Endothelial cell of umbilical vein (primary cell): ENCODE results near the gene ARMC7. TPM values are rescaled to one million over a fixed set of nuclear protein-coding genes. Genes with fewer than 3 reads are reported as not detected.

Experiments
- BruUV-seq: library from RNA; stranded (reverse); fragments of 400-500 nt; replicated peaks from 2 replicates; lab custom pipeline; 2021; lab: Mats Ljungman, UMichigan
- CTCF ChIA-PET: fragments of 300-600, 350-600 bp; sonication (Branson Sonifier 250); formaldehyde crosslinking; loops from one replicate; lab custom pipeline; 2021; ENCODE audit warnings: antibody characterized with exemption, inconsistent platforms; lab: Charles Lee
- POLR2A ChIA-PET: fragments of 300-600, 350-600 bp; sonication (Branson Sonifier 250); formaldehyde crosslinking; loops from one replicate; lab custom pipeline; 2021; ENCODE audit warnings: antibody characterized with exemption, inconsistent platforms; lab: Charles Lee
- DNase-seq: peaks from one replicate; pipeline ENCODE4 v3.0.0-alpha.2; 2011; ENCODE audit warnings: low read depth, low spot score
- FAIRE-seq: peaks from 2 replicates; lab custom pipeline; 2011; peaks lifted over from hg19 to GRCh38; lab: Jason Lieb, UNC
- H2AFZ ChIP-seq: 2 replicates; pipeline ENCODE4 v1.6.0; 2012; ENCODE audit warnings: low read depth, low read length, control low read depth, inconsistent platforms
- H3K27ac ChIP-seq: 2 replicates; pipeline ENCODE4 v1.5.1; 2011; ENCODE audit warnings: low read depth, mild to moderate bottlenecking, control low read depth, low read length, moderate library complexity; ENCODE audit not compliant: insufficient read depth
- H3K27me3 ChIP-seq, 2 experiments: 2 replicates each; pipeline versions ENCODE4 v1.6.0 to v1.6.1; 2011; ENCODE audit warnings: low read length in 2 of 2, mixed read lengths in 1 of 2; ENCODE audit not compliant: control insufficient read depth in 2 of 2, insufficient read depth in 2 of 2
- H3K36me3 ChIP-seq, 2 experiments: 2 replicates in 1 of 2; 3 replicates in 1 of 2; pipeline ENCODE4 v1.5.1; 2011; ENCODE audit warnings: low read length in 2 of 2, mild to moderate bottlenecking in 1 of 2, moderate library complexity in 1 of 2; ENCODE audit not compliant: control insufficient read depth in 2 of 2, insufficient read depth in 2 of 2; ENCODE audit errors: extremely low read depth in 1 of 2
- H3K4me1 ChIP-seq: 3 replicates; pipeline ENCODE4 v1.5.1; 2011; ENCODE audit warnings: mild to moderate bottlenecking, low read length; ENCODE audit not compliant: control insufficient read depth, insufficient read depth; ENCODE audit errors: extremely low read depth
- H3K4me2 ChIP-seq: 2 replicates; pipeline ENCODE4 v1.6.1; 2011; ENCODE audit warnings: low read length, control low read depth, mixed read lengths; ENCODE audit not compliant: insufficient read depth
- H3K4me3 ChIP-seq, 3 experiments: fragments of 200-600 bp in 1 of 3; sonication (generic), shearing (Covaris generic) in 1 of 3; replicated peaks in 1 of 3; 2 replicates each; pipeline ENCODE4 v1.5.1; 2011 to 2016; ENCODE audit warnings: control low read depth in 3 of 3, low read length in 3 of 3, mild to moderate bottlenecking in 2 of 3, inconsistent platforms in 1 of 3, low read depth in 1 of 3, moderate library complexity in 1 of 3; ENCODE audit not compliant: insufficient read depth in 1 of 3
- H3K79me2 ChIP-seq: 2 replicates; pipeline ENCODE4 v1.6.0; 2012; ENCODE audit warnings: low read length, inconsistent platforms; ENCODE audit not compliant: control insufficient read depth, insufficient read depth
- H3K9ac ChIP-seq: replicated peaks from 2 replicates; pipeline ENCODE3; 2011; ENCODE audit warnings: low read length, control low read depth; ENCODE audit not compliant: insufficient read depth; ENCODE audit errors: extremely low read depth
- H3K9me1 ChIP-seq: replicated peaks from 3 replicates; pipeline ENCODE4 v1.6.0; 2011; ENCODE audit warnings: mild to moderate bottlenecking, low read length; ENCODE audit not compliant: control insufficient read depth, insufficient read depth; ENCODE audit errors: extremely low read depth
- H3K9me3 ChIP-seq: replicated peaks from 2 replicates; pipeline ENCODE4 v1.5.1; 2012; ENCODE audit warnings: low read length, inconsistent platforms; ENCODE audit not compliant: control insufficient read depth, insufficient read depth
- H4K20me1 ChIP-seq: replicated peaks from 2 replicates; pipeline ENCODE3; 2011; ENCODE audit warnings: mild to moderate bottlenecking, low read length; ENCODE audit not compliant: control insufficient read depth, insufficient read depth; ENCODE audit errors: extremely low read depth
- CTCF ChIP-seq, 2 donors: IDR thresholded peaks; 1 replicate in 1 of 2; 2 replicates in 1 of 2; pipeline ENCODE4 v1.5.1; 2011; ENCODE audit warnings: low read length in 2 of 2, mild to moderate bottlenecking in 2 of 2, moderate library complexity in 2 of 2, control low read depth in 1 of 2, inconsistent platforms in 1 of 2, low read depth in 1 of 2; ENCODE audit not compliant: insufficient read depth in 1 of 2; ENCODE audit errors: extremely low read depth in 1 of 2
- EZH2 ChIP-seq: IDR thresholded peaks from 2 replicates; pipeline ENCODE4 v1.6.1; 2012; ENCODE audit warnings: borderline replicate concordance, low read depth, mild to moderate bottlenecking, moderate library complexity, low read length, inconsistent platforms; ENCODE audit not compliant: severe bottlenecking
- FOS ChIP-seq: IDR thresholded peaks from 2 replicates; pipeline ENCODE4 v1.6.1; 2011; ENCODE audit warnings: mild to moderate bottlenecking, low read length, moderate library complexity, borderline replicate concordance; ENCODE audit not compliant: insufficient read depth
- GATA2 ChIP-seq: IDR thresholded peaks from 2 replicates; pipeline ENCODE4 v1.7.0; 2011; ENCODE audit warnings: low read depth, mild to moderate bottlenecking, moderate library complexity, mixed read lengths, low read length; ENCODE audit not compliant: insufficient read length, insufficient read depth
- JUN ChIP-seq: IDR thresholded peaks from 2 replicates; pipeline ENCODE4 v1.6.1; 2011; ENCODE audit warnings: borderline replicate concordance, low read depth; ENCODE audit not compliant: insufficient read length, insufficient read depth
- MAX ChIP-seq: IDR thresholded peaks from 2 replicates; pipeline ENCODE4 v1.6.1; 2011; ENCODE audit not compliant: insufficient read depth, insufficient read length
- MYC ChIP-seq: IDR thresholded peaks from one replicate; pipeline ENCODE4 v1.6.1; 2011; ENCODE audit warnings: mild to moderate bottlenecking, low read depth, low read length
- POLR2A ChIP-seq: IDR thresholded peaks from 2 replicates; pipeline ENCODE4 v1.6.1; 2012; ENCODE audit warnings: low read depth, mild to moderate bottlenecking, control low read depth, low read length
- POLR2AphosphoS5 ChIP-seq: IDR thresholded peaks from 2 replicates; pipeline ENCODE4 v1.6.1; 2012; ENCODE audit warnings: low read depth, mild to moderate bottlenecking, control low read depth, low read length, moderate library complexity; ENCODE audit not compliant: insufficient read depth
- dilution Hi-C: fragments of 300-500 bp; cut with MboI; formaldehyde crosslinking; loops from one replicate; pipeline ENCODE4 v1.15.0; 2019; ENCODE audit warnings: low sequenced_read_pairs; ENCODE audit not compliant: extremely low pct_ligation_motif_present
- intact Hi-C: fragments of 100-400 bp; cut with micrococcal nuclease; formaldehyde crosslinking; loops from one replicate; pipeline ENCODE4 v1.10.0; 2022
- polyA plus RNA-seq, 4 experiments: library from polyadenylated mRNA; depleted of rRNA in 3 of 4; stranded (reverse) in 3 of 4; unstranded in 1 of 4; fragments of >200 nt; gene quantifications; 2 replicates each; pipeline versions ENCODE4 v1.2.1 to v1.2.3, GENCODE V29; 2011 to 2012; ENCODE audit warnings: missing spikeins in 1 of 4
- total RNA-seq: library from RNA; stranded (reverse); gene quantifications from 2 replicates; pipeline ENCODE4 v1.2.3, GENCODE V29; 2021

Gene ARMC7
- total and polyA plus RNA-seq, 2 donors (not counting 3 experiments of a cell fraction or from before 2014, with no cell fraction given), result 11.8 to 15.7 TPM

DNA sequence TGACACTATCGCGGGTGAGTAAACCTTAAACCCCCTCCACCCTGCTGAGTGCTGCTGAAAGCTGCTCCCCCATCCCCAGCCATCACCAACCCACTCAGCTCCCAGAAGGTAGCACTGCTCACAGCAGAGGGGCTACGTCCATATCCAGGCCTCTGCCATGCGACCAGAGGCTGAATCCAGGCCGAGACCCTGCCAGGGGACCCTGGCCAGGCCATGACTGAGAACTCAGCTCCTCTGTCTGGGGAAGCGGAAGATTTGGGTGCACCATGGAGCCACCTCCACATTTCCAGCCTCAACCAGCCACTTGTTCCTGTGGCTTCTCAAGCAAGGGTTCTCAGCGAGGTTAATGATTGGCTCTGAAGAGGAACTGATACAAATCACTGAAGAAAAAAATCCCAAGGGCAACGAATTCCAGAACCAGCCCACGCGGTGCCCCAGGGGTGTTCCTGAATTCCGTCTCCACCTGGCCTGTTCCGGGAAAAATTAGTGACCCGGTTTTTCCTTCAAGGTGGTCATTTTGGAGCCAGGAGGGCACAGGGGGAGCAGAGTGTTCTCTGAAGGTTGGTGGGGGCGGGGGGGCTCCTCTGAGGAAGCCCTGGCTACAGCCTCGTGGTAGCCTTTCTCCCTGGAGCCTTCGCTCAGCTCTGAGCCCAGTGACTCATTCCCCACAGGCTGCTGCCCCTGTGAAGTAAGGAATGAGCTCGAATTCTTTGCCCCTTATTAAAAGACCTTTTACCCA is 31.3 kb upstream of the ARMC7 start:
- H3K27me3 ChIP-seq, result no peaks in the 10 kb centered on the region
- BruUV-seq, result no TSS peak
- H3K36me3 ChIP-seq, result no peaks in the 10 kb centered on the region
- H3K79me2 ChIP-seq, result no peaks in the 10 kb centered on the region
- TF ChIP-seq POLR2A (no peak), FOS (peak; percentile 13)
- H2AFZ ChIP-seq, result peak overlapping the region; percentile 97
- peak; percentile 53 for FAIRE-seq
- intact Hi-C loops, result no loop called here
- dilution Hi-C loops, result no loop called here
- peak overlapping the region; percentile 24 for H3K9ac ChIP-seq
- H3K27ac ChIP-seq, result peak overlapping the region; percentile 51
- H3K9me1 ChIP-seq, result no peaks in the 10 kb centered on the region
- ChIA-PET POLR2A (interaction anchor here (0.5 to 1.7 kb wide), 2 partner anchors 9 to 146 kb away, joined by 5 read pairs; partner anchors contain the start of gene SLC16A5), CTCF (interaction anchor here (0.6 to 1.8 kb wide), 9 partner anchors 9 to 123 kb away, joined by 3 to 12 read pairs (median 5); partner anchors contain the start of gene SLC16A5)
- no peak overlapping the region for H3K4me2 ChIP-seq
- DNase-seq, result no peak
- H3K4me1 ChIP-seq, result peaks cover 16% of the 10 kb centered on the region
- H3K9me3 ChIP-seq, result no peaks in the 10 kb centered on the region
- H3K4me3 ChIP-seq, result no peak overlapping the region
- no peaks in the 10 kb centered on the region for H4K20me1 ChIP-seq

DNA sequence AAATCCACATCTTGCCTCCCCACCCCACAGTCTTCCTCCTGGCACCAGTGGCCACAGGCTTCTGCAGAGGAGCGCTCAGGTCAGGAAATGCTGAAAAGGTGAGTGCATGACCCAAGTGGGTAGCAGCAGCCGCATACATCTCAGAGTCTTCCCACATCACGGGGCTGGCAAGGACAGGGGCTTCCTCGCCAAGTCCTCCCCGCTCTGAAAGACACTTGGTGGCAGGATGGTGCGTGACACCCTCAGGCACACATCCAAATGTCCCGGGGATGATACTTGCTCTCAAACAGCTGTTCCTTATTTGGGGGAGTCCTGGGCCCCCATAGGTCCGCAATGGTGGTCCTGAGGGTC is 30.8 kb upstream of the ARMC7 start:
- Histone ChIP-seq H3K9me1 (no peaks in the 10 kb centered on the region), H3K36me3 (no peaks in the 10 kb centered on the region), H3K27ac (no peak overlapping the region), H3K79me2 (no peaks in the 10 kb centered on the region), H3K9me3 (no peaks in the 10 kb centered on the region), H3K4me3 (no peak overlapping the region), H3K4me1 (peaks cover 19% of the 10 kb centered on the region), H3K27me3 (no peaks in the 10 kb centered on the region), H2AFZ (peak overlapping the region; percentile 97), H3K9ac (no peak overlapping the region), H4K20me1 (no peaks in the 10 kb centered on the region), H3K4me2 (no peak overlapping the region)
- ChIA-PET CTCF (interaction anchor here (0.9 to 1.8 kb wide), 8 partner anchors 9 to 123 kb away, joined by 3 to 12 read pairs (median 6); partner anchors contain the start of gene SLC16A5), POLR2A (interaction anchor here (1.7 kb wide), 1 partner anchor 9 kb away, joined by 5 read pairs; the partner anchor contains the start of gene SLC16A5)
- BruUV-seq, result no TSS peak
- FAIRE-seq (no peak), DNase-seq (no peak)
- TF ChIP-seq POLR2A, result no peak
- no peak for TF ChIP-seq MAX
- TF ChIP-seq JUN, result no peak
- no peak for TF ChIP-seq FOS
- no peak for TF ChIP-seq EZH2
- no peak for TF ChIP-seq CTCF (IDR thresholded peaks at IDR 0.05; ENCODE audit: extremely low read depth in 1 of 2, insufficient read depth in 1 of 2, low read depth in 1 of 2, low read length in 2 of 2)
- no peak for TF ChIP-seq GATA2
- TF ChIP-seq POLR2AphosphoS5, result no peak
- TF ChIP-seq MYC, result no peak
- intact Hi-C loops, result no loop called here
- dilution Hi-C loops, result no loop called here
